NCI-H2171 (cell line): ENCODE data around the gene ATOH1.
A peak's percentile ranks its signal among the peaks of the same experiment; 100 is the strongest.

ENCODE experiments used
- DNase-seq: peaks from one replicate; lab custom pipeline; 2025; lab: John Stamatoyannopoulos, UW

The ATOH1 gene, protein sequence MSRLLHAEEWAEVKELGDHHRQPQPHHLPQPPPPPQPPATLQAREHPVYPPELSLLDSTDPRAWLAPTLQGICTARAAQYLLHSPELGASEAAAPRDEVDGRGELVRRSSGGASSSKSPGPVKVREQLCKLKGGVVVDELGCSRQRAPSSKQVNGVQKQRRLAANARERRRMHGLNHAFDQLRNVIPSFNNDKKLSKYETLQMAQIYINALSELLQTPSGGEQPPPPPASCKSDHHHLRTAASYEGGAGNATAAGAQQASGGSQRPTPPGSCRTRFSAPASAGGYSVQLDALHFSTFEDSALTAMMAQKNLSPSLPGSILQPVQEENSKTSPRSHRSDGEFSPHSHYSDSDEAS

DNA sequence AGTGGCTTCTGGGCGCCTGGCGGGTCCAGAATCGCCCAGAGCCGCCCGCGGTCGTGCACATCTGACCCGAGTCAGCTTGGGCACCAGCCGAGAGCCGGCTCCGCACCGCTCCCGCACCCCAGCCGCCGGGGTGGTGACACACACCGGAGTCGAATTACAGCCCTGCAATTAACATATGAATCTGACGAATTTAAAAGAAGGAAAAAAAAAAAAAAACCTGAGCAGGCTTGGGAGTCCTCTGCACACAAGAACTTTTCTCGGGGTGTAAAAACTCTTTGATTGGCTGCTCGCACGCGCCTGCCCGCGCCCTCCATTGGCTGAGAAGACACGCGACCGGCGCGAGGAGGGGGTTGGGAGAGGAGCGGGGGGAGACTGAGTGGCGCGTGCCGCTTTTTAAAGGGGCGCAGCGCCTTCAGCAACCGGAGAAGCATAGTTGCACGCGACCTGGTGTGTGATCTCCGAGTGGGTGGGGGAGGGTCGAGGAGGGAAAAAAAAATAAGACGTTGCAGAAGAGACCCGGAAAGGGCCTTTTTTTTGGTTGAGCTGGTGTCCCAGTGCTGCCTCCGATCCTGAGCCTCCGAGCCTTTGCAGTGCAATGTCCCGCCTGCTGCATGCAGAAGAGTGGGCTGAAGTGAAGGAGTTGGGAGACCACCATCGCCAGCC is at the start of gene ATOH1:
Gene ATOH1, plus strand, starts transcription at position 422 of the 663 bp plus-strand sequence. Its CDS starts 174 bp downstream, at position 596.
- peak; percentile 60 for DNase-seq

DNA sequence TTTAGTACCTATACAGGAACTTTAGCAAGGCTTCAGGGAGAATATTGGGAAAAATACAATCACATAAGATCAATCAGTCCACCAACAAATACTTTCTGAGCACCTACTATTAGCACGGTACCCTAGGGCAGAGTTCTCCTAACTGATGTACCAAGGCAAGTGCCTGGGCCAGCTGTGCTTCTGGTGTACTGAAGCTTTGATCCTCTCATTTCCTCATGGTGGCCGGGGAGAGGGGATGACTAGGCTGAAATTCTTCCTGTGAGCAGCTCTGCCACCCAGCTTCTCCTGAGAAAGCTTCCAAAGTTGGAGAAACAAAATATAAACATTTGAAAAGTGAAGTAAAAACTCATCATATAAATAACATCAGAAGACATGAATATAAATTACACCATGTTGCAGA is 49.3 kb upstream of the ATOH1 start:
- DNase-seq, result no peak

DNA sequence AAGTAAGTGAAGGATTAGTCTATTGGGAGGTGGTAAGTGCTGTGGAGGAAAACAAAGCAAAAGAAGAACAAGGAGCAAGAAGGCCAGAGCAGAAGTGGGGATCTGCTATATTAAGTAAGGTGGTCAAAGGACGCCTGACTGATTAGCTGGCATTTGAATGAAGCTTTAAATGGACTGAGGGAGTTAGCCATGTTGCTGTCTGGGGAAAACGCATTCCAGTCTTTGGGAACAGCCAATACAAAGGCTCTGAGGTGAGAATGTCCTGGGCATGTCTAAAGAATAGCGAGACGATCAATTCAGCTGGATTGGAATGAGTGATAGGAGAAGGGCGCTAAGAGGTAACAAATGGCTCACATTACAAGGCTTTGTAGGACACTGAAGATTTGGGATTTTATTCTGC is 48.5 kb upstream of the ATOH1 start:
- DNase-seq, result no peak

DNA sequence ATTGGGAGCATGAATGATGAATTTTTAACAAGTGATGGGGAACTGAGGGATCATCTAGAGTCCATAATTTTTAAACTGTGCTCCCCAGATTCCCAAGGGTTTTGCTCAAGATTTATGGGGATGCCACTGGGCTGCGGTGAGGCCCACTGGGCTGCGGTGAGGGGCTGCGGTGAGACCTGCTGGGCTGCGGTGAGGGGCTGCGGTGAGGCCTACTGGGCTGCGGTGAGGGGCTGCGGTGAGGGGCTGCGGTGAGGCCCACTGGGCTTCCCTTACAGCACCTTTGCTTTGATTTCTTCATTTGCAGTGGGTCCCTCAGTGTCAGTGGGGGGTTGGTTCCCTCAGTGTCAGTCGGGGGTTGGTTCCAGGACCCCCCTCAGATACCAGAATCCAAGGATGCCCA is 47.4 kb upstream of the ATOH1 start:
- no peak for DNase-seq

DNA sequence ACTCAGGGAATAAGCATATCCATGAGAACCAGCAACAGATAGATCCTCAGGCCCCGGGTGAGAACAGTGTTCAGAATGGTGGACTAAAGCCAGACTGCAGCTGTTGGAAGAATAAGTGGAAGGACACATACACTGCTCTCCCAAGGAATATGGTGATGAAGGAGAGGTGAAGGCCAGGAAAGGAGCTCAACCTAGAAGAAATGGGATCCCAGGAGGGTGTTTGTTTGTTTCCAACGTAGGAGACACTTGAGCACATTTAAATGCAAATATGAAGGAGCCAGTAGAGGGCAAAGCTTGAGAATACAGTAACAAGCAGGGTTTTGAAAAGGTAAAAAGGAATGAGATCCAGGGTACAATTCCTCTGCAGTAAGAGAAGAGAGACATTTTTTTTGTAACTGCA is 42.4 kb upstream of the ATOH1 start:
- no peak for DNase-seq

DNA sequence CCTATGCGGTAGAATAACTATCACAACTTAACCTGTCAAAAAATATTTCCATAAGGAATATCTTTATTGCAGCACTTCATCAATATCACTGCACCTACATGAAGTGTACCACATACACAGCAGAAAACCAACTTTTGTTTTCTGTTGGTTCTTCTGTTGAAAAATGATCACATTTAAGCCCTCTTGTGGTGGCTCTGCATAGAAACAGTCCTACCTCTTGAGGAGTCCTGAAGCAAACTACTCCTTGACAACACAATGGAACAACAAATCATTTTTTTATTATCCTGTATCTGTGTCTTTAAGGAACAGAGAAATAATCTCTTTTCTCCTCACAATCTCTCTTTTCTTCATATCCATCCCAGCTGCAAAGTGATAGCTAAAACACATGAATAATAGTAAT is 39.8 kb upstream of the ATOH1 start:
- DNase-seq, result no peak

DNA sequence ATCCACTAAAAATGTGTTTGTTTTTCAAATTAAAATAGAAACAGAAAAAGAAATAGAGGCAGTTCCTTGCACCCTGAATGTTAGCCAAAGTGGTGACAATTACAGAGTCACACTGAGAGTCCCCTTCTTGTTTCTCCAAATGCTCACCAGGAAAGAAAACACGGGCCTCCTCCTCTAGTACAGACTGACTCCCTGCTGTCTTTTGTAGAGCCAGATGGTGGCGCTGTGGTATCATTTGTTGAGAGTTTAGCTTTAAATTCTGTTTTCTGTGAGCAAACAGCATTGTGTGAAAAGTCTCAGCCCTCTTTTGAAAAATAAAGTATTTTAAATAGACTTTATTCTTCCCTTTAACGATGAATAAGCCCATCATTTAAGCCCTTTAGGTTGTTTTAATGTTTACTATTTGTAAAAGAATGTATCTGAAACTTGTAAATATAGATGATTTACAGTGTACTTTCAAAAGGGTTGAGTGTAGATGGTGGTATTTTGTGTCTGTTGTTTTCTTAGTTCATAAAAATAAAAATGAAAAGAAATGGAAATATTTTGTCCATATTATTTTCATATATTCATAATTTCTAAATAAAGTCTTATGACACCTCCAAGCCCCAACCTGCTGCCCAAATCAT is 36.9 kb upstream of the ATOH1 start:
- DNase-seq, result peak; percentile 29

DNA sequence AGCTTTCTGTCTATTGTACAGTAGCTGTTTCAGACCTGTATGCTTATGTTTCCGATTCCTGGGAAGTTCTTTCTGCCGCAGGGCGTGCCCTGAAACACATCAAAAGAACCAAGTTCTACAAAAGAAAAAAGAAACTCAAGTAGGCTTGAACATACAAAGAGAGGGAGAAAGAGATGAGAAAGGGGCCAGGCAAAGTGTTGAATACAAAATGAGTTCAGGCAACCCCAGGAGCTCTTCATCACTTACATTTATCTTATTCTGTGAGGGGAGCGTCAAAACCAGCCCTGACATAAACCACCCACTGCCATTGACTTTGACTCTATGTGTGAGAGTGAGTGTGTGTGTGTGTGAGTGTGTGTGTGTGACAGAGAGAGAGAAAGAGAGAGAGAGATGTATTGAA is 26.5 kb upstream of the ATOH1 start:
- DNase-seq, result no peak

DNA sequence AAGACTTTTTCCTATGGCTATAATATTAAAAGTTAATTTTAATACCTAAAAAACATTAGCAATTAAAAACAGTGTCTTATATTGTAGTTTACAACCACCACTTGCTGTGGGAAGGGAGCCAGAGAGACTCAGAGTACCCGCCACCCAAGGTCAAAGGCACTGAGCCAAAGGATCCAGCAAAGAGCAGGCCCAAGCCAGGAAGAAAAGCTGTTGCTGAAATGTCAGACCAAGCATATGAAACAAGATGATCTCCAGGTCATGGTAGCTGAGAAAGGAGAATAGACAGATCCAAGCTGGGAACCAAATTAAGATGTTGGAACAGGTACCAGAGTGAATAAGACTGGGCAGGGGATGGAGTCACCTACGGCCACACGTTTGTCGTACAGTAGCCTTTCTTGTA is 18.8 kb upstream of the ATOH1 start:
- DNase-seq, result no peak

DNA sequence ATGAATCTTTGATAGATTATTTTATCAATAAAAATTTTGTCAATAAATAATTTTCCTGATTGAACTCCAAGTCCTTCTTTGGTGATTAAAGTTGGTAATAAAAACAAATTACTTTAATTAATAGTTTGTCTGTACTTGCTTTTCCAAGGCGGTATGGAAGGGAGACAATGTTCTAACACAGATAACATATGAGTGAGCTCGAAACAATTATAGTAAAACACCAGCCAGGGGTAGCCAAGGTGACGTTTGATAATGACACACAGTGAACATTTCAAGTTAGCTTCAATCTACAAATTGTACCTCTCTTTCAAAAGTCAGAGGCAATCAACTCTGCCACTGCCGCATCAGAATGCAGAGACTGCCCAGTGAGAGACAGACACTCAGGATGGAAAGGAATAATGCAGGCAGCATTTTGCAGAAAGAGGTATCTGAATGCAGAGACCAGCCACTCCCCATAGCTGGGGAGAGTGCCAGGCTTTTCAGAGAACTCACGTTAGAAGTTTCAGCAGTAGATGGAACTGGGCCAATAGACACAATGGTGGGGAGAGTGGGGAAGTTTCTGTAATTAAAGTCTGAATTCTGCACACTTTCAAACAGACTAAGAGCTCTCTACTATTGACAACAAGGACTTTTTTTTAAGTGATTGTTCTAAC is 18.1 kb upstream of the ATOH1 start:
- DNase-seq, result no peak

DNA sequence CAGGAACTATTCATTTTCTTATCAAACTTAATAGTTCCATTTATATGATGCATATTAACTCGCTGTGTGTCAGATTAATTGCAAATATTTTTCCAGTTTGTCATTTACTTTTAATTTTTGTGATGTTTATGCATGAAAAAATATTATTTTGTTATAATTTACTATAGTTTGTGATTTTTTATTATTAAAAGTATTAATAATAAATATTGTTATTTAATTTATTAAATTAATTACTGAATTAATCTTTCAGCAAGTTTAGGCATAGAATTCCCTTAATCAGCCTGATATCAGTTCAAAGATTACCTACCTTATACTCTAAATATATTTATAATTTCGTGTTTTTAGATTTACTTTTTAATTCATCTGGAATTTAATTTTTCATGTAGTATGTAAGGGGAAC is 15.5 kb upstream of the ATOH1 start:
- no peak for DNase-seq

DNA sequence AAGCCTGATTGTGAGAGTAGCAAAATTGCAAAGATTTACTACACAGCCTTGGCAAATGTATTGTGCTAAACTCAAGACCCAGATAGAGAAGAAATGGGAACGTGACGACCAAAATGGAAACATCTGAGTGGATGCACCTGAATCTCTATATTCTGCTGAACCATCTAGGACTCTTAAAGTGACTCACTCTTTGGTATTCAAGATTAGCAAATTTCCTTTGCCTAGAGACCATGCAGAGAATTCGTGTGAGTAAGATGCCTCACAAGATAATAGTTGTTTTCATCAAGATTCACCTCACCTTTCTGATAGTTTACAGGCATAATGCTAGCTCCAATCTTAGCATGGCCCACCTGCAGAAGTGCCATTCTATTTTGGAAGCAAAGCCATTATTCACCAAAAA is 14.4 kb upstream of the ATOH1 start:
- DNase-seq, result no peak

DNA sequence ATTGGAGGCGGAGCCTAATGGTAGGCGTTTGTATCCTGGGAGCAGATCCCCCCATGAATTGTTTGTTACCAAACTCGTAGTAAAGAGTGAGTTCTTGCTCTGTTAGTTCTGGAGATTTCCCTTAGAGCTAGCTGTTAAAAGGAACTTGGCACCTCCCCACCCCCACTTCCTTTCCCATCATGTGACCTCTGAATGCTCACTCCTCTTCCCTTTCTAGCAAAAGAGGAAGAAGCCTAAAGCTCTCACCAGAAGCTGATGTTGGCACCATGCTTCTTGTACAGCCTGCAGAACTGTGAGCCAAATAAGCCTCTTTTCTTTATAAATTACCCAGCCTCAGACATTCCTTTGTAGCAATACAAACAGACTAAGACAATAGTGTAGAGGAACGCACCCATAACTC is 13.8 kb upstream of the ATOH1 start:
- DNase-seq, result no peak

DNA sequence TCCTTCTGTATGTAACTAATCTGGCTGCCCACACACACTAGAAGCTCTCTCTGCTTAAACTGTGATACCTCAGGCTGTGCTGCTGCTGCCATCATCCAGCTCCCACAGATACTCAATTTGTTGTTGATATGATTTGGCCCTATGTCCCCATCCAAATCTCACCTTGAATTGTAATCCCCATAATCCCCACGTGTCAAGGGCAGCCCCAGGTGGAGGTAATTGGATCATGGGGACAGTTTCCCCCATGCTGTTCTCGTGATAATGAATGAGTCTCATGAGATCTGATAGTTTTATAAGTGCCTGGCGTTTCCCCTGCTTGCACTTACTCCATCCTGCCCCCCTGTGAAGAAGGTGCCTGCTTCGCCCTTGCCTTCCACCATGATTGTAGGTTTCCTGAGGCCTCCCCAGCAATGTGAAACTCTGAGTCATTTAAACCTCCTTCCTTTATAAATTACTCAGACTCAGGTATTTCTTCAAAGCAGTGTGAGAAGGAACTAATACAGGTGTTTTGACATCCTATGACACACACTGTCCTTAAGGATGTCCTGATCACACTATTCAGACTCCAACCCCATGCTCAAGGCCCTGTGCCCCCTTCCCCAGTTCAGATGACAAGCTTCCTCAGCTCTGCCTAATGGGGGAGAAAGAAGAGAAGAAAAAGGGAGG is 2.9 kb upstream of the ATOH1 start:
- no peak for DNase-seq

DNA sequence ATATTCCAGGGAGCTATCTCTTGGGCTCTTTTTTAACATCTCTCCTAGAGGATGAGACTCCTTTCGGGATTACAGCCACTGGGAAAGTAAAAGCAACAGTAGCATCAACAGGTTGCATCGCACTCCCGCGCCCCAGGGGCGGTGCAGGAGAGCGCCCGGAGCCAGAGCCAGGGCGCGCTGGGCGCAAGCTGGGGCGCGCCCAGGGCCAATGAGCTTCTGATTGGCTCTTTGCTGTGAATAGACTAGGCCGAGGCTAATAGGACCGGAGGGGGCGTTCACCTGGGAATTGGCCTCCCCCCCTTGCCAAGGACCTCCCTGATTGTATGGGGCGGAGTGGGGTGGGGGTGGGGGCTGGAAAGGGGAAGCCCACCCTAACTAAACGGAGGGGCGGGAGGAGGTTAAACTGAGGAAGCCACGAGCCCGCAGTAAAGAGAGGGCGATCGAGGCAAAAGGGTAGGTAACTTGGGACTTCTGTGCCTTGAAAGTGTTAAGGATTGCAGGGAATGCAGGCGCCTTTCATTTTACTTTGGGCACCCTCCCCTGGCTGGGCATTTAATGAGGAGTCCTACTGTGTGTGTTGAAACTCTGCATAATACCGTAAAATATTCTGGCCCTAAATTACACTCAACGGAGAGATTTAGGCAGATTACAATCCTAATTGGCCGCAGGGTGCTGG is 1.1 kb upstream of the ATOH1 start:
- DNase-seq, result peak; percentile 1

DNA sequence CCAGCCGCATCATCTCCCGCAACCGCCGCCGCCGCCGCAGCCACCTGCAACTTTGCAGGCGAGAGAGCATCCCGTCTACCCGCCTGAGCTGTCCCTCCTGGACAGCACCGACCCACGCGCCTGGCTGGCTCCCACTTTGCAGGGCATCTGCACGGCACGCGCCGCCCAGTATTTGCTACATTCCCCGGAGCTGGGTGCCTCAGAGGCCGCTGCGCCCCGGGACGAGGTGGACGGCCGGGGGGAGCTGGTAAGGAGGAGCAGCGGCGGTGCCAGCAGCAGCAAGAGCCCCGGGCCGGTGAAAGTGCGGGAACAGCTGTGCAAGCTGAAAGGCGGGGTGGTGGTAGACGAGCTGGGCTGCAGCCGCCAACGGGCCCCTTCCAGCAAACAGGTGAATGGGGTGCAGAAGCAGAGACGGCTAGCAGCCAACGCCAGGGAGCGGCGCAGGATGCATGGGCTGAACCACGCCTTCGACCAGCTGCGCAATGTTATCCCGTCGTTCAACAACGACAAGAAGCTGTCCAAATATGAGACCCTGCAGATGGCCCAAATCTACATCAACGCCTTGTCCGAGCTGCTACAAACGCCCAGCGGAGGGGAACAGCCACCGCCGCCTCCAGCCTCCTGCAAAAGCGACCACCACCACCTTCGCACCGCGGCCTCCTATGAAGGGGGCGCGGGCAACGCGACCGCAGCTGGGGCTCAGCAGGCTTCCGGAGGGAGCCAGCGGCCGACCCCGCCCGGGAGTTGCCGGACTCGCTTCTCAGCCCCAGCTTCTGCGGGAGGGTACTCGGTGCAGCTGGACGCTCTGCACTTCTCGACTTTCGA is 654 bp downstream of the ATOH1 start:
- DNase-seq, result peak; percentile 9

DNA sequence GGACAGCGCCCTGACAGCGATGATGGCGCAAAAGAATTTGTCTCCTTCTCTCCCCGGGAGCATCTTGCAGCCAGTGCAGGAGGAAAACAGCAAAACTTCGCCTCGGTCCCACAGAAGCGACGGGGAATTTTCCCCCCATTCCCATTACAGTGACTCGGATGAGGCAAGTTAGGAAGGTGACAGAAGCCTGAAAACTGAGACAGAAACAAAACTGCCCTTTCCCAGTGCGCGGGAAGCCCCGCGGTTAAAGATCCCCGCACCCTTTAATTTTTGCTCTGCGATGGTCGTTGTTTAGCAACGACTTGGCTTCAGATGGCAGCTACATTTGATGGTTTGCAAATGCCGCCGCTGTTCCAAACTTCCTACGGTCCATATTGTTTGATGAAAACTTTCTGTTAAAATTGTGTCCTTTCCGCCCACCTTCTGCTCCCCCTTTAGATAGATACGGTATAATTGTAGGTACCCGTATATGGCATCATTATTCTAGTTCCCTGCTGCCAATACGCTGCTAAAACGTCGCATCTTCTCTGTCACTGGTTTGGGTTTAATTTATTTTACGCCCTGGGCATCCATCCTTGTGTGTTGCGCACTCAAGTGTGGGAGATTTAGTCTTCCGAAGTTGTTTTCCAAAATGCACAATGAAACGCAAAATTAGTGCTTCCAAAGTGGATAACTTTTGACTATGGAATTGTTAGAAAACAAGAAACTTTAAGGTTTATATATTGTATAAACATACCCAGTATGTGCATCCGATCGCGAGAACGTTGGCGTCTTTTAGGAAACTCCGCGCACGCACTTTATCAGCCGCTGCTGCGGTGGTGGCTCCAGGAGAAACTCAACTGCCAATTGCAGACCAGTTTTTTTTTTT is 1.5 kb downstream of the ATOH1 start:
- no peak for DNase-seq

DNA sequence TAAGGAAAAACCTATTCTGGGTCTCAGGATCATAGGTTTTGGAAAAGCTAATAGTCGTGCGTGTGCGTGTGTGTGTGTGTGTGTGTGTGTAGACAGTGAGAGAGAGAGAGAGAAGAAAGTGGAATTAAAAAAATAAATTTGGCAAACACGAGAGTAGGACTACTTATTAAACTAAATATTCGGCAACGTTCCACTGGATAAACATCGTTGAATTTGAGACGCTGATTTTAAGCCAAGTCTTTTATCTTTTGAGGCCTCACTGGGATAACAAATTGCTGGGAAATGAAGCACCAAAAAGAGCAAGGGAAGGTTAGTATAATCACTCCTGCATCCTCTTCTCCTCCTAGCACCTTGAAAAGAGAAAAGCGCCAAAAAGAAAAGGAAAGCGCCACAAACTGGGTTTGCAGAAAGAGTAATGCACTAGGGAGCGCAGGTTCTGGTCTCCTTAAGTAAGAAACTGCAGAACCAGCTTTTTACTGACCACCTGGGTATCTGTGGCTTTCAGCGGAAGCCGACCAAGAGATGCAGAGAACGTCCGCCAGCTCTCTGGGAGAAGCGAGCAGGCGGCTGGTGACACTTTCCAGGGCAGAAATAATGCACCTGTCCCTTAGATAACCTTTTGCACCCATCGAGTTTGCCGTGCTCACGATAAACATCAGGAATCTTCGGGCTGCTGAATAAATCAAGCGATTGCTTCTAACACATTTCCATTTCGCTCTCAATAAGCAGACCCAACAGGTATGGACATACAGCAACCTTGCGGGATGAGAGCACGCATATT is 3.4 kb downstream of the ATOH1 start:
- no peak for DNase-seq
